ENCODE results near the gene OLA1.

- TF ChIP-seq CTCF (IDR thresholded peaks at IDR 0.05; ENCODE audit: poor library complexity, severe bottlenecking) (no peak), EZH2 (IDR thresholded peaks at IDR 0.05; ENCODE audit: borderline replicate concordance, insufficient read depth, low read length, poor library complexity, severe bottlenecking) (no peak), EP300 (conservative IDR thresholded peaks at IDR 0.05; ENCODE audit: poor library complexity, severe bottlenecking) (no peak), TAF1 (IDR thresholded peaks at IDR 0.05; ENCODE audit: low read depth) (no peak), REST (IDR thresholded peaks at IDR 0.05; ENCODE audit: borderline replicate concordance) (no peak)
These were observed 8.2 kb downstream of the OLA1 start for GRCh38 chr2:174240097-174240496.
